SK-N-SH (cell line): Measurements from ENCODE around the gene PTPRN. TPM values are rescaled to one million over a fixed set of nuclear protein-coding genes. Genes with fewer than 3 reads are reported as not detected.

Experiments used
- CTCF ChIA-PET: fragments of 300-600, 350-600 bp; formaldehyde crosslinking; extraction: SDS; loops from one replicate; lab custom pipeline; 2021; lab: Yijun Ruan, JAX
- POLR2A ChIA-PET: fragments of 350-600 bp; sonication (Branson Sonifier 250); formaldehyde crosslinking; extraction: SDS; loops from one replicate; lab custom pipeline; 2020; ENCODE audit warnings: antibody characterized with exemption, inconsistent platforms; lab: Yijun Ruan, JAX
- DNase-seq: peaks from one replicate; pipeline ENCODE4 v3.0.0; 2012
- H2AFZ ChIP-seq: fragments of 200-600 bp; sonication (generic); 2 replicates; pipeline ENCODE4 v1.8.1; 2016; ENCODE audit warnings: antibody characterized with exemption, mild to moderate bottlenecking, low read depth
- H3F3A ChIP-seq: fragments of 200-600 bp; sonication (generic); replicated peaks from 2 replicates; pipeline ENCODE3; 2016; ENCODE audit warnings: antibody characterized with exemption, mild to moderate bottlenecking; ENCODE audit not compliant: insufficient read depth
- H3K27ac ChIP-seq, 2 experiments: fragments of 200-500 bp in 1 of 2; fragments of 200-600 bp in 1 of 2; sonication (Bioruptor generic) in 1 of 2; sonication (generic), shearing (Covaris generic) in 1 of 2; 2 replicates each; pipeline versions ENCODE4 v1.5.1 to v1.6.1; 2014 to 2016; ENCODE audit warnings: low read depth in 2 of 2, inconsistent platforms in 1 of 2, low read length in 1 of 2, mild to moderate bottlenecking in 1 of 2, mixed read lengths in 1 of 2
- H3K27me3 ChIP-seq: fragments of 200-600 bp; sonication (generic), shearing (Covaris generic); 2 replicates; pipeline ENCODE4 v1.6.1; 2016; ENCODE audit warnings: mixed run types; ENCODE audit not compliant: insufficient read depth
- H3K36me3 ChIP-seq, 2 experiments: fragments of 200-500 bp in 1 of 2; fragments of 200-600 bp in 1 of 2; sonication (Bioruptor generic) in 1 of 2; sonication (generic) in 1 of 2; replicated peaks in 1 of 2; 2 replicates each; pipeline versions ENCODE3 to v1.5.1; 2014 to 2016; ENCODE audit warnings: low read length in 1 of 2, mild to moderate bottlenecking in 1 of 2; ENCODE audit not compliant: insufficient read depth in 2 of 2, control insufficient read depth in 1 of 2
- H3K4me1 ChIP-seq, 2 experiments: fragments of 200-500 bp in 1 of 2; fragments of 200-600 bp in 1 of 2; sonication (Bioruptor generic) in 1 of 2; sonication (generic), shearing (Covaris generic) in 1 of 2; 2 replicates each; pipeline versions ENCODE4 v1.5.1 to v1.6.1; 2014 to 2016; ENCODE audit warnings: low read depth in 1 of 2, low read length in 1 of 2, mixed run types in 1 of 2; ENCODE audit not compliant: insufficient read depth in 2 of 2, control insufficient read depth in 1 of 2
- H3K4me2 ChIP-seq: fragments of 200-600 bp; sonication (generic), shearing (Covaris generic); 2 replicates; pipeline ENCODE4 v1.6.1; 2017; ENCODE audit warnings: mixed run types
- H3K4me3 ChIP-seq, 2 experiments: fragments of 200-500 bp in 1 of 2; fragments of 200-600 bp in 1 of 2; sonication (Bioruptor generic) in 1 of 2; sonication (generic), shearing (Covaris generic) in 1 of 2; 2 replicates each; pipeline versions ENCODE4 v1.5.1 to v1.8.1; 2014 to 2016; ENCODE audit warnings: low read depth in 2 of 2, inconsistent platforms in 1 of 2, low read length in 1 of 2, mild to moderate bottlenecking in 1 of 2, mixed read lengths in 1 of 2, moderate library complexity in 1 of 2
- H3K79me2 ChIP-seq: fragments of 200-600 bp; sonication (generic); 2 replicates; pipeline ENCODE4 v1.8.1; 2017; ENCODE audit warnings: mild to moderate bottlenecking; ENCODE audit not compliant: insufficient read depth
- H3K9ac ChIP-seq: fragments of 200-600 bp; sonication (generic); 2 replicates; pipeline ENCODE4 v1.6.1; 2017; ENCODE audit warnings: mixed run types
- H3K9me2 ChIP-seq: fragments of 200-600 bp; sonication (generic); 2 replicates; pipeline ENCODE4 v1.6.1; 2017; ENCODE audit warnings: mixed run types
- H3K9me3 ChIP-seq: fragments of 200-600 bp; sonication (generic); 2 replicates; pipeline ENCODE4 v1.6.1; 2017; ENCODE audit warnings: mixed run types, mild to moderate bottlenecking, moderate library complexity
- H4K20me1 ChIP-seq: fragments of 200-600 bp; sonication (generic); 2 replicates; pipeline ENCODE4 v1.6.1; 2017; ENCODE audit warnings: mild to moderate bottlenecking, mixed run types; ENCODE audit not compliant: insufficient read depth
- CHD2 ChIP-seq: fragments of 150-350 bp; IDR thresholded peaks from 2 replicates; pipeline ENCODE4 v1.6.1; 2018; ENCODE audit warnings: low read length; ENCODE audit not compliant: partially characterized antibody
- CTCF ChIP-seq: fragments of 200-600 bp; sonication (generic); IDR thresholded peaks from 2 replicates; pipeline ENCODE4 v1.6.1; 2017; ENCODE audit warnings: antibody characterized with exemption, mild to moderate bottlenecking, moderate library complexity
- EZH2phosphoT487 ChIP-seq: fragments of 200-600 bp; sonication (generic); IDR thresholded peaks from 2 replicates; pipeline ENCODE4 v1.6.1; 2017; ENCODE audit warnings: low read depth, mixed run types, mild to moderate bottlenecking, antibody characterized with exemption, moderate library complexity, borderline replicate concordance
- FOXJ3 ChIP-seq: sonication (generic); formaldehyde crosslinking; IDR thresholded peaks from 2 replicates; pipeline ENCODE4 v1.5.1; 2020; ENCODE audit warnings: mild to moderate bottlenecking, missing genetic modification reagents
- GATA2 ChIP-seq: sonication (generic); formaldehyde crosslinking; IDR thresholded peaks from 2 replicates; pipeline ENCODE4 v1.5.0; 2020; ENCODE audit warnings: mild to moderate bottlenecking, missing genetic modification reagents
- MAX ChIP-seq: IDR thresholded peaks from 2 replicates; pipeline ENCODE4 v1.4.0; 2012; ENCODE audit warnings: low read depth
- MEF2A ChIP-seq: IDR thresholded peaks from 2 replicates; pipeline ENCODE4 v1.4.0; 2012; ENCODE audit warnings: low read depth, borderline replicate concordance
- NRF1 ChIP-seq: IDR thresholded peaks from 2 replicates; pipeline ENCODE4 v1.6.1; 2012; ENCODE audit warnings: low read depth, mild to moderate bottlenecking, low read length
- PBX3 ChIP-seq: IDR thresholded peaks from 2 replicates; pipeline ENCODE4; 2012
- REST ChIP-seq: IDR thresholded peaks from 2 replicates; pipeline ENCODE4 v1.6.1; 2012; ENCODE audit warnings: mild to moderate bottlenecking, low read depth, low read length, moderate library complexity
- SIN3A ChIP-seq: IDR thresholded peaks from 2 replicates; pipeline ENCODE4 v1.6.1; 2012; ENCODE audit warnings: low read depth, mild to moderate bottlenecking, low read length, moderate library complexity, borderline replicate concordance
- SMC3 ChIP-seq: IDR thresholded peaks from 2 replicates; pipeline ENCODE4 v1.6.1; 2012; ENCODE audit warnings: low read depth, low read length, improper control_type of control experiment
- USF1 ChIP-seq: IDR thresholded peaks from 2 replicates; pipeline ENCODE4 v1.4.0; 2012; ENCODE audit warnings: low read depth, borderline replicate concordance
- USF2 ChIP-seq: fragments of 150-350 bp; IDR thresholded peaks from 2 replicates; pipeline ENCODE4 v1.6.1; 2017; ENCODE audit warnings: antibody characterized with exemption, low read length, low read depth, borderline replicate concordance
- ZBTB33 ChIP-seq: IDR thresholded peaks from 2 replicates; pipeline ENCODE4 v1.4.0; 2012; ENCODE audit warnings: low read depth, borderline replicate concordance
- WGBS: methylation state at CpG from one replicate; pipeline ENCODE4 v1.1.6; 2017; ENCODE audit warnings: low lambda C conversion rate; 5-methylcytosine and 5-hydroxymethylcytosine counted together
- polyA plus RNA-seq, 3 experiments: library from polyadenylated mRNA; depleted of rRNA; stranded (reverse); fragments of >200 nt; gene quantifications; 2 replicates each; pipeline ENCODE4 v1.2.3, GENCODE V29; 2012

The PTPRN gene
- polyA plus RNA-seq, 1 of the 3 experiments (the other 2 are of a cell fraction), result 9.5 TPM

- no peak for DNase-seq
- peaks cover 10 to 16% of the 10 kb centered on the region in 2 experiments; a peak in 3 of 4 replicates for H3K4me1 ChIP-seq
- H3K4me3 ChIP-seq, result peak overlapping the region; percentile 53 to 60
- peak overlapping the region; percentile 97 for H3K4me2 ChIP-seq
- POLR2A ChIA-PET, result interaction anchor here (2.6 kb wide), 1 partner anchor 10 kb away, joined by 15 read pairs; the partner anchor contains the start of genes GLB1L and STK16
- no peaks in the 10 kb centered on the region for H3K79me2 ChIP-seq
- no peaks in the 10 kb centered on the region for H3K36me3 ChIP-seq
- H3K9ac ChIP-seq, result no peak overlapping the region
- no peak overlapping the region for H3K27ac ChIP-seq
- CTCF ChIA-PET, result interaction anchor here (0.8 to 5.5 kb wide), 13 partner anchors 11 to 274 kb away, joined by 3 to 44 read pairs (median 4); partner anchors contain the start of gene DNAJB2
- peaks cover 40% of the 10 kb centered on the region for H3K27me3 ChIP-seq
- peaks cover 4% of the 10 kb centered on the region for H3F3A ChIP-seq
- WGBS, result 52% methylated on average over 6 of the region's 12 CpGs
- no peaks in the 10 kb centered on the region for H3K9me3 ChIP-seq
- TF ChIP-seq MEF2A, result no peak
- TF ChIP-seq USF2, result no peak
- no peak for TF ChIP-seq ZBTB33
- TF ChIP-seq MAX, result no peak
- no peak for TF ChIP-seq REST
- TF ChIP-seq SIN3A, result no peak
- no peak for TF ChIP-seq EZH2phosphoT487
- TF ChIP-seq NRF1, result no peak
- TF ChIP-seq PBX3, result no peak
- no peak for TF ChIP-seq FOXJ3 (CRISPR knock-in tag)
- no peak for TF ChIP-seq GATA2 (CRISPR knock-in tag)
- no peak for TF ChIP-seq CHD2
- TF ChIP-seq USF1, result no peak
- TF ChIP-seq CTCF, result no peak
- no peak for TF ChIP-seq SMC3
- no peaks in the 10 kb centered on the region for H3K9me2 ChIP-seq
- 0 out of 2 replicates have a peak overlapping the region, but pooled peaks have one; percentile 82 for H2AFZ ChIP-seq
- H4K20me1 ChIP-seq, result no peaks in the 10 kb centered on the region
These were observed 54.5 kb downstream of the PTPRN start for GRCh38 chr2:219254590-219255201.
